GM10266 (cell line): ENCODE measurements around the gene LIN7C.

Experiments used
- DNase-seq: peaks from one replicate; pipeline ENCODE4 v3.0.0; 2012; ENCODE audit errors: extremely low spot score
- CTCF ChIP-seq: IDR thresholded peaks from 2 replicates; pipeline ENCODE4 v1.5.1; 2012; ENCODE audit warnings: mild to moderate bottlenecking, low read depth; ENCODE audit not compliant: control insufficient read depth, insufficient read depth; ENCODE audit errors: missing control alignments

Gene LIN7C

GRCh38 chr11:27496461-27496860, 10.1 kb downstream of the LIN7C start:
- TF ChIP-seq CTCF = no peak
- no peak for DNase-seq

GRCh38 chr11:27495710-27496300, 10.8 kb downstream of the LIN7C start:
- TF ChIP-seq CTCF = no peak

GRCh38 chr11:27489092-27489491, 17.5 kb downstream of the LIN7C start:
- TF ChIP-seq CTCF = no peak
- no peak for DNase-seq

More at GRCh38 chr11:27495710-27496300, 10.8 kb downstream of the LIN7C start:
- DNase-seq = no peak

GRCh38 chr11:27487706-27488105, 18.9 kb downstream of the LIN7C start:
- TF ChIP-seq CTCF = no peak
- no peak for DNase-seq

GRCh38 chr11:27485930-27486773, 20.4 kb downstream of the LIN7C start:
- TF ChIP-seq CTCF = peak; percentile 81
- peak; percentile 32 for DNase-seq

- DNase-seq = no peak
- TF ChIP-seq CTCF = no peak
Observed at GRCh38 chr11:27482793-27483192, 23.8 kb downstream of the LIN7C start.

- no peak for TF ChIP-seq CTCF
- no peak for DNase-seq
Observed at GRCh38 chr11:27481992-27482391, 24.6 kb downstream of the LIN7C start.
